RWPE2 (cell line): ENCODE data around the gene WDR75.
"Not testable (repeated sequence)": the region's sequence is repeated elsewhere in the genome, so short reads cannot be mapped to it uniquely, and the experiment has no call there.

ENCODE experiments used
- ATAC-seq: fragments of 200-7000 bp; cut with Tn5 transposase; 3 replicates; pipeline ENCODE4 v1.9.1; 2021; ENCODE audit warnings: low read depth
- DNase-seq: peaks from one replicate; pipeline ENCODE4 v3.0.0-alpha.2; 2020; ENCODE audit warnings: low spot score
- H3K27ac ChIP-seq: fragments of 450-650 bp; 2 replicates; pipeline ENCODE4 v1.5.1; 2017; ENCODE audit warnings: mild to moderate bottlenecking; ENCODE audit not compliant: poor library complexity, severe bottlenecking
- H3K27me3 ChIP-seq: fragments of 250-450 bp; sonication (Bioruptor Pico); 2 replicates; pipeline ENCODE4 v1.5.1; 2021; ENCODE audit warnings: mild to moderate bottlenecking, moderate library complexity; ENCODE audit not compliant: insufficient read depth, poor library complexity, severe bottlenecking
- H3K36me3 ChIP-seq: fragments of 250-450 bp; sonication (Bioruptor Pico); 2 replicates; pipeline ENCODE4 v1.5.1; 2020; ENCODE audit warnings: low read depth, mild to moderate bottlenecking, moderate library complexity
- H3K4me1 ChIP-seq: fragments of 250-450 bp; sonication (Bioruptor Pico); 2 replicates; pipeline ENCODE4 v1.5.1; 2021; ENCODE audit warnings: mild to moderate bottlenecking, moderate library complexity; ENCODE audit not compliant: insufficient read depth, poor library complexity, severe bottlenecking
- H3K4me3 ChIP-seq: fragments of 250-450 bp; sonication (Bioruptor Pico); 2 replicates; pipeline ENCODE4 v1.5.1; 2021; ENCODE audit warnings: mild to moderate bottlenecking, moderate library complexity; ENCODE audit not compliant: severe bottlenecking
- H3K9me3 ChIP-seq: fragments of 250-450 bp; sonication (Bioruptor Pico); 2 replicates; pipeline ENCODE4 v1.5.1; 2021; ENCODE audit warnings: mild to moderate bottlenecking, moderate library complexity; ENCODE audit not compliant: severe bottlenecking
- TF ChIP-seq, protein P1 (sequence below): fragments of 450-650 bp; IDR thresholded peaks from one replicate; pipeline ENCODE4 v1.5.1; 2017; ENCODE audit warnings: mild to moderate bottlenecking, moderate library complexity; ENCODE audit not compliant: poor library complexity, severe bottlenecking

Gene WDR75

DNA sequence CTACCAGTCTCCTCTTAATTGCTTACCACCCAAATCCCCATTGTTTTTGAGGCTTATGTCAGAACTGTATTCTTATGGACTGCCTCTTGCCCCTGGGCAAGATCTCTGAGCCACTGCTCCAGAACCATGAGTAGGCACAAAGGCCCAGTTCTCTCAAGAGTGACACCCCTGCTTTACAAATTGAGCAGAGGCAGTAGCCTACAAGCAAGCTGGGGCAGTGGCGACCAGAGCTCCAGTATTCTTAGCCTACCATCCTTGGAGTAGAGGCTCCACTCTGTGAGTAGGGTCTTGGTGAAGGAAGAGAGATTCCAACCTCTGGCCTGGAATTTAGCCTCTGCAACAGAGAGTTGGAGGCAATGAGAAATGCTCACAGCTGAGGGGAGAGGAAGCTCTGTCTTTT lies 36.5 kb downstream of the WDR75 start:
- peaks cover 27% of the 10 kb centered on the region for H3K36me3 ChIP-seq
- H3K4me1 ChIP-seq: no peaks in the 10 kb centered on the region
- H3K27ac ChIP-seq: no peak overlapping the region
- H3K4me3 ChIP-seq: no peak overlapping the region
- ATAC-seq (peak; percentile 35; the same call in 1 of the 3 replicates), DNase-seq (no peak)
- TF ChIP-seq, protein P1, sequence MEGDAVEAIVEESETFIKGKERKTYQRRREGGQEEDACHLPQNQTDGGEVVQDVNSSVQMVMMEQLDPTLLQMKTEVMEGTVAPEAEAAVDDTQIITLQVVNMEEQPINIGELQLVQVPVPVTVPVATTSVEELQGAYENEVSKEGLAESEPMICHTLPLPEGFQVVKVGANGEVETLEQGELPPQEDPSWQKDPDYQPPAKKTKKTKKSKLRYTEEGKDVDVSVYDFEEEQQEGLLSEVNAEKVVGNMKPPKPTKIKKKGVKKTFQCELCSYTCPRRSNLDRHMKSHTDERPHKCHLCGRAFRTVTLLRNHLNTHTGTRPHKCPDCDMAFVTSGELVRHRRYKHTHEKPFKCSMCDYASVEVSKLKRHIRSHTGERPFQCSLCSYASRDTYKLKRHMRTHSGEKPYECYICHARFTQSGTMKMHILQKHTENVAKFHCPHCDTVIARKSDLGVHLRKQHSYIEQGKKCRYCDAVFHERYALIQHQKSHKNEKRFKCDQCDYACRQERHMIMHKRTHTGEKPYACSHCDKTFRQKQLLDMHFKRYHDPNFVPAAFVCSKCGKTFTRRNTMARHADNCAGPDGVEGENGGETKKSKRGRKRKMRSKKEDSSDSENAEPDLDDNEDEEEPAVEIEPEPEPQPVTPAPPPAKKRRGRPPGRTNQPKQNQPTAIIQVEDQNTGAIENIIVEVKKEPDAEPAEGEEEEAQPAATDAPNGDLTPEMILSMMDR: no peak
- no peaks in the 10 kb centered on the region for H3K9me3 ChIP-seq
- H3K27me3 ChIP-seq: no peaks in the 10 kb centered on the region

DNA sequence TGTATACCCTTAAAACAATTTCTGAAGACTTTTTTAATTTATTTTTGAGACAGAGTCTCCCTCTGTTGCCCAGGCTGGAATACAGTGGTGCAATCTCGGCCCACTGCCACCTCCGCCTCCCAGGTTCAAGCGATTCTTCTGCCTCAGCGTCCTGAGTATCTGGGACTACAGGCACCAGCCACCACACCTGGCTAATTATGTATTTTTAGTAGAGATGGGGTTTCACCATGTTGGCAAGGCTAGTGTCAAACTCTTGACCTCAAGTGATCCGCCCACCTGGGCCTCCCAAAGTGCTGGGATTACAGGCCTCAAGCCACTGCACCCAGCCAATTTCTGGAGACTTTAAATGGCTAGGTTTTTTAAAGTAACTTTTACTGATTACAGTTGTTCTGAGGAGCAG lies 37.0 kb downstream of the WDR75 start:
- H3K36me3 ChIP-seq: peaks cover 23% of the 10 kb centered on the region
- not testable (repeated sequence) for H3K27ac ChIP-seq, ATAC-seq, H3K4me3 ChIP-seq, H3K9me3 ChIP-seq, H3K4me1 ChIP-seq, DNase-seq, H3K27me3 ChIP-seq

DNA sequence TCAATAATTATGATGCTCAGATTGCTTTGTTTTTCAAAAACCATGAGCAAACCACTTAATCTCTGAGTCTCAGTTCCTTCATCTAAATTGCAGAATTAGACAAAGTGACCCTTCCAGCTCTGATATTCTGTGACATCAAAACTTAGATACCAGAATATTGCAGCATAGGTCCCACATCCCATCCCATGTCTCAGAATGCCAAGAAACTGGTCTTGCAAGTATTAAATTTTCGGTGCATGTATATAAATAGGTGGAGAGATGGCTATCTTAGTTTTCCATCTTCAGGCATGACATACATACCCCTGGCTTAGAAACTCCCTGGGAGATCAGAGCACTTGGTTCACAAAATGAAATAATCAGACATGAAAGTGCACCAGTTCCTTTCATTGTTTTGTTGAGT lies 39.8 kb downstream of the WDR75 start:
- Histone ChIP-seq H3K36me3 (no peaks in the 10 kb centered on the region), H3K4me3 (no peak overlapping the region), H3K27ac (no peak overlapping the region), H3K4me1 (no peaks in the 10 kb centered on the region), H3K27me3 (no peaks in the 10 kb centered on the region), H3K9me3 (no peaks in the 10 kb centered on the region)
- ATAC-seq: no peak
- no peak for DNase-seq
- TF ChIP-seq, protein P1: no peak

DNA sequence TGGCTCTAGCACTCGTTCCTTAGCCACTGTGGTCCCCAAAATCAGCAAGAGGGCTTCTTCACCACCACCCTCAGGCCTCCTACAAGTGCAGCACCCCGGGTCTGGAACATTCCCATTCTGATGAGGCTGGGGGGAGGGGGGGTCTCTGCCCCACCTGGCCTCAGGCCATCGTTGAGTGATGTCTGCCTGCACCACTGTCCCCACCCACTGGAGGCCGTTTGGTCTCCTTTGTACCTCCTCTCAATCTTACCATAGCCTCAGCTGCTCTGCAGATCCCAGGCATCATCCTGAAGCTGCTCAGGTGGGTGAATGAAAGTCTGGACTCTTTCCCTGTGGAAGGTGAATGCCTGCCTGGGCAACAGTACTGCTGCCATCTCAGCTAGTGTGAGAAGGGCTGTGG lies 42.3 kb downstream of the WDR75 start:
- DNase-seq (no peak), ATAC-seq (no peak)
- H3K4me3 ChIP-seq: no peak overlapping the region
- H3K36me3 ChIP-seq: no peaks in the 10 kb centered on the region
- H3K9me3 ChIP-seq: no peaks in the 10 kb centered on the region
- no peaks in the 10 kb centered on the region for H3K4me1 ChIP-seq
- no peaks in the 10 kb centered on the region for H3K27me3 ChIP-seq
- TF ChIP-seq, protein P1: no peak
- H3K27ac ChIP-seq: no peak overlapping the region

DNA sequence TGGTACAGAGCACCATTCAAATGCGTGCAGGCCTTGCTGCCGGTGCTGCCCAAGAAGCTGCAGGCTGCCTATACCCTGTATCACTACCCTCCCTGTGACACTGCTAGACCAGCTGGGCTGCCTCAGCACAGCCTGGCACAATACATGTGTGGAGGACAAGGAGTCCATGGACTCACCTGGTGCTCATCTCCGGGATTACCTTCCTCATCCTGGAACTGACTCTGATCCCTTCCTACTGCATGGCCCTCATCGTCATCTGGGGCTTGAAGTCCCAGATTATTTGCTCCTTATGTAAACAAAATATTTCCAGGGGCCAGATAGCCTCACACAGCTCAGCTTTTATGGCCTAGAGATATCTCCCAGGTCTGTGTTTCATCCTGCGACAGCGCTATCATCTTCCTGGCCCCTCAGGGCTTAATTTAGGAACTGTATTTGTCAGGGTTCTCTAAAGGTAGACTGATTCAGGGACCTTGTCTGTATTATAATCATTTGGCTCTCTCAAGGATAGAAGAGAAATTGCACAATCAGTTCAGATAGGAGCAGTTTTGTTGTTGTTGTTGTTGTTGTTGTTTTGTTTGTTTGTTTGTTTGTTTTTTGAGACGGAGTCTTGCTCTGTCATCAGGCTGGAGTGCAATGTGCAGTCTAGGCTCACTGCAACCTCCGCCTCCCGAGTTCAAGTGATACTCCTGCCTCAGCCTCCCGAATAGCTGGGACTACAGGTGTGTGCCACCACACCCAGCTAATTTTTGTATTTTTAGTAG lies 42.9 kb downstream of the WDR75 start:
- H3K27me3 ChIP-seq: no peaks in the 10 kb centered on the region
- DNase-seq (no peak), ATAC-seq (no peak)
- no peak overlapping the region for H3K4me3 ChIP-seq
- no peaks in the 10 kb centered on the region for H3K4me1 ChIP-seq
- no peak overlapping the region for H3K27ac ChIP-seq
- TF ChIP-seq, protein P1: no peak
- H3K9me3 ChIP-seq: no peaks in the 10 kb centered on the region
- H3K36me3 ChIP-seq: no peaks in the 10 kb centered on the region
